LoVo (cell line): ENCODE results near the gene DPM2.

Experiments used
- DNase-seq: peaks from one replicate; pipeline ENCODE4 v3.0.0-alpha.2; 2016; ENCODE audit warnings: low spot score

The DPM2 gene

DNA sequence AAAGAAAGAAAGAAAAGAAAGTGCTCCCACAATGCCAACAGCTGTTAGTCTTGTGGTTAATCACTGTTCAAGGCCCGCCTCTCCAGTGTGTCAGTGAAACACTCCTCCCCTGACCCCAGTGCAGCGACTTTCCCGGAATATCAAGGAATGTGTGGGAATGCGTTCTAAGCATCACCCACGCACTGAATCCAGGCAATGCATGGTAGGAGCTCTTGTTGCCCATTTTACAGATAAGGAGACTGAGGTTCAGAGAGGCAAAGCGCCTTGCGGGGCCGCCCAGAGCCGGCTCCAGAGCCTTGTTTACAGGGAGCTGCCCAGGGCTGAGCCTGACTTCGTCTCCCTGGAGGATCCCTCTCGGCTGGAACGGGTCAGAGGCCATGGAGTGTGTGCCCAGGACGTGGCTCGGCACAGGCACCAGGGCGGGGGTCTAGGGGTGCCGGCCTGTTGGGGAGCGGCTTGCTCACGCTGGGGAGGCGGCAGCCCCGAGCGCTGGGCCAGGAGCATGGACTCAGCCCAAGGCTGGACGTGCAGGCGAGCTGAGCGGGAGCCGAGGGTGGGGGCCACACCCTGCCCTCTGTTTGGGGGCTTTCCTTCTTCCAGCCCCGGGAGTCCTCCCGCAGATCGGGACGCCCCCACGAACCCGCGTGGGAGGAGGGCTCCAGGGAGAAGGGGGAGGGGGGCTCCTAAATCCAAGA lies 39.1 kb downstream of the DPM2 start:
- no peak for DNase-seq

- no peak for DNase-seq
Observed at GRCh38 chr9:127897193-127897692, 40.4 kb downstream of the DPM2 start.

DNA sequence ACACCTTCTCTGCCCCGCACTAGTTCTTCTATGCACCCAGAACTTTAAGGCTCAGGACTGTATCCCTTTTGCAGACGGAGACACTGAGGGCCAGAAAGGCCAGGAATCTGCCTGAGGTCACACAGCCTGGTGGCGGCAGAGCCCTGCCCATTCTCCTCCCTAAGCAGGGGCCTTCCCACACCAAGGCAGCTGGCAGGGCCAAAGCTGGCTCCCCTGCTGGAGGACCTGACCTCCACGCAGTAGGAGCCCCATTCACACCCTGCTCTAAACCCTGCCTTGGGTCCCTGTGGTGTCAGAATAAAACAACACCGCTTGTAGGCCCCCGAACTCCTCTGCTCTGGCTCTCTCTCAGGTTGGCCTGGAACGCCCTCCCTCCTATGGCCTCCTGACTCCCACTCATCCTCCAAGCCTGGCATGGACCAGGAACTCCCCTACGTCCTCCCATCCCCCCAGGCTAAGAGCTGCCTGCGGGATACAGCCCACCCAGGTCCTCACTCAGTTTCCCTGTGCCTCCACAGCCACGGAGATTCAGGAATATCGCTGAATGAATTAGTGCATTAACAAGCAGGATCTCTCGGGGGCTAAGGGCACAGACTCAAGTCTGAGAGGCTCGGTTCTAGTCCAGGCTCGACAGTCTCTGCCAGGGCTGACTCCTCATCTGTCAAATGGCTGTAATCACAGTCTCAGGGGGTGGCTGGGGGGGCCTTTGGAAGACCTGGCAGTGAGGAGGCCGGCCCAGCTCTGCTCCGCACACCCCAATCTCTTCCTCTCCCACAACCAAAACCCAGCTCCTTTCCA lies 41.1 kb downstream of the DPM2 start:
- DNase-seq = no peak

DNA sequence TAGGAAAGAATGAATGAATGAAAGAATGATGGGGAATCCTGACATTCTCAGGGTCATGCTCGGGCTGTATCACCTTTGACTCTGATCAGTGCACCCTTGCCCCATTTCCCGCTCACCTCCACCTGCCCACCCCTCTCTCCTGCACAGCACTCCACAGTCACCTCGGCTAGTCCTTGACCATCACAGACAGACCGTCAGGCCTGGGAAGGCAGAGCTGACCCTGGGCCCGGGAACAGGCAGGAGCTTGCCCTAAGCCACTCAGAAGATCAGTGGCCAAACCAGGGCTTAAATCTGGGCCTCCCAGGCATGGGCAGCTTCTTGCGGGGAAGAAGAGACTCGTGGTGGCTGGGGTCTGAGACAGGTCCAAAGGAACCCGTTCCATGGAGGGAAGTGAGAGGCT lies 41.8 kb downstream of the DPM2 start:
- DNase-seq = no peak

DNA sequence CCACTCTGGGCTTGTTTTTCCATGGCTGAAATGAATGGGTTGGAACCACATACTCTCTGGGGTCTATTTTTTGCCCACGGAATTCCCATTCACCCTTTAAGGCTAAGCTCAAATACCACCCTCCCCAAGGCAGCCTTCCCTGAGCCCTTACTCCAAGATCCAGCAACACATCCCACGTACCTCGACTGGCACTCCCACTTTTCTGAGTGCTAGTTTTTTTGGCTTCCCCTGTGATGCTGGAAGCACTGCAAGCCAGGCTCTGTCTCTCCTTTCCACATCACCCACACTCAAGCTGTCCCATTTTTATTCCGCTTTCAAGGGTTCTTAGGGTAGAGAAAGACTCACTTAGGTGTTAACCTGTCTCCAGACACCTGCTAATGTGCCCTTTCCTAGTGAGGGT lies 44.3 kb downstream of the DPM2 start:
- no peak for DNase-seq

- DNase-seq = no peak
Observed at GRCh38 chr9:127892831-127893230, 44.8 kb downstream of the DPM2 start.

- no peak for DNase-seq
Observed at GRCh38 chr9:127890053-127890452, 47.6 kb downstream of the DPM2 start.

GRCh38 chr9:127887792-127888191 lies 49.9 kb downstream of the DPM2 start:
- DNase-seq = no peak

DNA sequence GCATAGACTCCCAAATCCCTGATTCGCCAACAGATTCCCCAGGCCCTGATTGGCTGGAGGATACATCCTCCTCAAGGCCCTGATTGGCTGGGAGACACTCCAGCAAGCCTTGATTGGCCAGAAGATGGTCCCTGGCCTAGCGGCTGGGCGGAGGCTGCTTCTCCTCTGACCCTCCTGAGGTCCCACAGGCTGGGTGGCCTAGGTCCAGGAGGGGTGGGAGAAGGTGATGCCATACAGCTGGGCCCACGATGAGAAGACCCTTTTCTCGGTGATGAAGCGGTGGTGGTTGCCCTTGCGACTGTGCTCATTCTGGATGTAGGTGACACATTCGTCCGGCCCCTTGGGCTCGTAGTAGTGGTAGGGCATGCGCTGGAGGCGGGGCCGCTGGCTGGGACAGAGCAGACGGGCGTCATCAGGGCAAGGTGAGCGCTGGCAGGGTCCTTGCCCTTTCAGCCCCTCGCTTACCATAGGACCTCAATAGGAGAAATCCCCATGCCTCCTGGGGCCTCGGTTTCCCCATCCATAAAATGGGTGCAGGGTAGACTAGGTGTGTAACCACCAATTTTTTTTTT lies 51.2 kb downstream of the DPM2 start:
- no peak for DNase-seq

DNA sequence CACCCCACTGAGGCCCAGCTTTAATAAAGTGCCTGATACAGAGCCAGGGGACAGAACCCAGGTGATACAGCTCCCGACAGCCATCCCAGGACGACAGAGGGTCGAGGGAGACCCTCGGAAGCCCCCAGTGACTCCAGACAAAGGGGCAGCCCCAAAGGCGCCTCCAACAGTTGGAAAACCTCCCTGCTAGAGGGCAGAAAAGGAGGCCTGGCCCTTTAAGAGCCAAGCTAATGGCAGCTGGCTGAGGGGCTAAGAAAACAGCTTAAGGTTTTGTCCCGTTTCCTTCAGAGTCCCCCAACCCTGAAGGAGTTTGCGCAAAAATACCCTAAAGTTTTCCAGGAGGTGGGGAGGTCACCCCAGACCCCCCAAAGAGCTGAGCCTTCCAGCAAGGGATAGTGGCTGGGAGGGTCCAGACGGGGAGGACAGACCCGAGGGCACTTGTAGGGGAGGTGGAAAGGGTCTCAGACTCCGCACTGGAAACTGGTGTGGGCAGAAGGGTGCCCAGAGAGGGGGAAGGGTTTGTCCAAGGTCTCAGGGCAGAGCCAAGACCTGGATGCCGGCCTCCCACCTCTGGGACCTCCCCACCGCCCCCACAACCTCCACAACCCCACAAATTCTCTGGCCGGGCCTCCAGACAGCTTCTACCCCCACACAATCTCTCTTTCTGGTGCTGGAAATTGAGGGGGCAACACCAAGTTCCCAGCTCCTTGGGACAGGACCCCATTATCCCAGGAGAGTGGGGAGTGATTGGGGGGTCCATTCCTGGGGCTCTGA lies 52.0 kb downstream of the DPM2 start:
- no peak for DNase-seq
